Peyer's patch (tissue), 4 donors: ENCODE measurements around the gene ANKIB1. TPM values are rescaled to one million over a fixed set of nuclear protein-coding genes. Genes with fewer than 3 reads are reported as not detected.

ENCODE experiments used
- DNase-seq, 3 donors: peaks; one replicate each; pipeline ENCODE4 v3.0.0-alpha.2; 2017 to 2019
- H3K27ac ChIP-seq, 4 donors: fragments of 200-600 bp; sonication (generic); one replicate each; pipeline ENCODE4 v1.5.1; 2016 to 2019
- H3K27me3 ChIP-seq, 2 donors: fragments of 200-600 bp; sonication (generic); one replicate each; pipeline ENCODE4 v1.5.1; 2019
- H3K36me3 ChIP-seq, 3 donors: fragments of 200-600 bp; sonication (generic); one replicate each; pipeline ENCODE4 v1.5.1; 2016 to 2019
- H3K4me1 ChIP-seq, 4 donors: fragments of 200-600 bp; sonication (generic); one replicate each; pipeline ENCODE4 v1.5.1; 2016 to 2019
- H3K4me3 ChIP-seq, 4 donors: fragments of 200-600 bp; sonication (generic); 1 replicate in 3 of 4; 2 replicates in 1 of 4; pipeline ENCODE4 v1.5.1; 2016 to 2019; ENCODE audit warnings: mild to moderate bottlenecking in 1 of 4
- H3K9me3 ChIP-seq, 4 donors: fragments of 200-600 bp; sonication (generic); one replicate each; pipeline ENCODE4 v1.5.1; 2016 to 2019; ENCODE audit warnings: mild to moderate bottlenecking in 1 of 4
- CTCF ChIP-seq, 6 experiments: fragments of 450-650 bp in 4 of 6; fragments of 200-600 bp in 2 of 6; sonication (generic) in 1 of 6; IDR thresholded peaks; one replicate each; pipeline ENCODE4 v1.5.1; 2017 to 2019; ENCODE audit warnings: antibody characterized with exemption in 6 of 6, mild to moderate bottlenecking in 3 of 6, moderate library complexity in 1 of 6
- POLR2A ChIP-seq, 2 donors: fragments of 450-650 bp; IDR thresholded peaks; one replicate each; pipeline ENCODE4 v1.5.1; 2017; ENCODE audit warnings: antibody characterized with exemption in 2 of 2, mild to moderate bottlenecking in 2 of 2, moderate library complexity in 2 of 2
- total RNA-seq, 4 donors: library from RNA; depleted of rRNA; stranded (reverse); fragments of >200 nt; gene quantifications; one replicate each; pipeline ENCODE4 v1.1.0, GENCODE V29; 2016

ANKIB1 gene
- total RNA-seq, 4 donors from 2014 or later: 37.8 to 82.5 (median 47.1) TPM

GRCh38 chr7:92282221-92282814 is 36.5 kb downstream of the ANKIB1 start:
- DNase-seq: no peak
- no peaks in the 10 kb centered on the region for H3K4me1 ChIP-seq
- no peaks in the 10 kb centered on the region for H3K9me3 ChIP-seq
- H3K27ac ChIP-seq: no peak overlapping the region
- H3K36me3 ChIP-seq: no peaks in the 10 kb centered on the region
- TF ChIP-seq CTCF (IDR thresholded peaks at IDR 0.05) (no peak), POLR2A (IDR thresholded peaks at IDR 0.05) (no peak)
- no peaks in the 10 kb centered on the region for H3K27me3 ChIP-seq
- H3K4me3 ChIP-seq: no peak overlapping the region

- H3K27me3 ChIP-seq: no peaks in the 10 kb centered on the region
- H3K4me1 ChIP-seq: no peaks in the 10 kb centered on the region
- no peaks in the 10 kb centered on the region for H3K9me3 ChIP-seq
- H3K36me3 ChIP-seq: no peaks in the 10 kb centered on the region
- no peak overlapping the region for H3K4me3 ChIP-seq
- no peak overlapping the region for H3K27ac ChIP-seq
- DNase-seq: no peak
- no peak for TF ChIP-seq POLR2A (IDR thresholded peaks at IDR 0.05)
- TF ChIP-seq CTCF (IDR thresholded peaks at IDR 0.05): no peak
These were observed 37.2 kb downstream of the ANKIB1 start for GRCh38 chr7:92282930-92283329.

GRCh38 chr7:92289321-92289720 is 43.5 kb downstream of the ANKIB1 start:
- Histone ChIP-seq H3K4me3 (no peak overlapping the region), H3K27ac (no peak overlapping the region), H3K9me3 (no peaks in the 10 kb centered on the region), H3K36me3 (no peaks in the 10 kb centered on the region), H3K4me1 (peaks cover 0 to 8% (median 0%) of the 10 kb centered on the region in 4 donors), H3K27me3 (no peaks in the 10 kb centered on the region)
- TF ChIP-seq CTCF (IDR thresholded peaks at IDR 0.05) (no peak), POLR2A (IDR thresholded peaks at IDR 0.05) (no peak)
- DNase-seq: no peak

GRCh38 chr7:92292981-92293380 is 47.2 kb downstream of the ANKIB1 start:
- Histone ChIP-seq H3K36me3 (no peaks in the 10 kb centered on the region), H3K27ac (no peak overlapping the region), H3K4me3 (no peak overlapping the region), H3K27me3 (no peaks in the 10 kb centered on the region), H3K4me1 (peaks cover 0 to 13% (median 0%) of the 10 kb centered on the region in 4 donors), H3K9me3 (no peaks in the 10 kb centered on the region)
- TF ChIP-seq CTCF (IDR thresholded peaks at IDR 0.05) (no peak), POLR2A (IDR thresholded peaks at IDR 0.05) (no peak)
- DNase-seq: no peak

- TF ChIP-seq POLR2A (IDR thresholded peaks at IDR 0.05): no peak
- DNase-seq: no peak
- H3K4me1 ChIP-seq: peaks cover 0 to 13% (median 0%) of the 10 kb centered on the region in 4 donors
- H3K4me3 ChIP-seq: peak overlapping the region in 2 of 4 donors; percentile 7 to 17
- H3K27me3 ChIP-seq: no peaks in the 10 kb centered on the region
- H3K36me3 ChIP-seq: no peaks in the 10 kb centered on the region
- no peaks in the 10 kb centered on the region for H3K9me3 ChIP-seq
- peak overlapping the region in 3 of 4 donors; percentile 0 to 23 (median 6) for H3K27ac ChIP-seq
These were observed 48.3 kb downstream of the ANKIB1 start for GRCh38 chr7:92293896-92294590.

GRCh38 chr7:92295391-92295790 is 49.6 kb downstream of the ANKIB1 start:
- Histone ChIP-seq H3K36me3 (no peaks in the 10 kb centered on the region), H3K4me3 (no peak overlapping the region), H3K27ac (no peak overlapping the region), H3K27me3 (no peaks in the 10 kb centered on the region), H3K9me3 (no peaks in the 10 kb centered on the region), H3K4me1 (peaks cover 0 to 13% (median 0%) of the 10 kb centered on the region in 4 donors)
- TF ChIP-seq POLR2A (IDR thresholded peaks at IDR 0.05) (no peak), CTCF (IDR thresholded peaks at IDR 0.05) (no peak)
- no peak for DNase-seq
